H4 (cell line): ENCODE data around the gene XRN1. TPM values are rescaled to one million over a fixed set of nuclear protein-coding genes. Genes with fewer than 3 reads are reported as not detected.
"Not testable (repeated sequence)": the region's sequence is repeated elsewhere in the genome, so short reads cannot be mapped to it uniquely, and the experiment has no call there.

Source experiments
- DNase-seq: peaks from one replicate; pipeline ENCODE4 v3.0.0-alpha.2; 2015; ENCODE audit warnings: low spot score
- total RNA-seq: library from RNA; depleted of rRNA; stranded (reverse); fragments of >200 nt; shearing (Covaris generic); gene quantifications from 2 replicates; pipeline ENCODE4 v1.2.3, GENCODE V29; 2014

XRN1 gene
- total RNA-seq, 1 experiment from 2014 or later, result 10.6 TPM

- no peak for DNase-seq
These were observed 13.3 kb downstream of the XRN1 start for GRCh38 chr3:142434503-142434902.

- no peak for DNase-seq
These were observed 14.7 kb downstream of the XRN1 start for GRCh38 chr3:142433110-142433509.

GRCh38 chr3:142429582-142429981 is 18.3 kb downstream of the XRN1 start:
- no peak for DNase-seq

- no peak for DNase-seq
These were observed 23.1 kb downstream of the XRN1 start for GRCh38 chr3:142424754-142425153.

- no peak for DNase-seq
These were observed 28.8 kb downstream of the XRN1 start for GRCh38 chr3:142418926-142419592.

GRCh38 chr3:142417302-142417701 is 30.5 kb downstream of the XRN1 start:
- no peak for DNase-seq

- DNase-seq, result not testable (repeated sequence)
These were observed 47.3 kb downstream of the XRN1 start for GRCh38 chr3:142400537-142400936.

GRCh38 chr3:142394921-142395622 is 52.8 kb downstream of the XRN1 start:
- no peak for DNase-seq

GRCh38 chr3:142385078-142385477 is 62.8 kb downstream of the XRN1 start:
- DNase-seq, result no peak

GRCh38 chr3:142374687-142375086 is 73.2 kb downstream of the XRN1 start:
- DNase-seq, result no peak

GRCh38 chr3:142369576-142369975 is 78.3 kb downstream of the XRN1 start:
- DNase-seq, result not testable (repeated sequence)

- no peak for DNase-seq
These were observed 81.4 kb downstream of the XRN1 start for GRCh38 chr3:142366434-142366833.

GRCh38 chr3:142363936-142364467 is 83.8 kb downstream of the XRN1 start:
- no peak for DNase-seq

- not testable (repeated sequence) for DNase-seq
These were observed 84.4 kb downstream of the XRN1 start for GRCh38 chr3:142363433-142363832.

GRCh38 chr3:142359367-142359766 is 88.5 kb downstream of the XRN1 start:
- DNase-seq, result no peak

GRCh38 chr3:142356818-142357217 is 91.0 kb downstream of the XRN1 start:
- no peak for DNase-seq

- DNase-seq, result no peak
These were observed 92.1 kb downstream of the XRN1 start for GRCh38 chr3:142355692-142356091.

GRCh38 chr3:142354076-142354475 is 93.8 kb downstream of the XRN1 start:
- DNase-seq, result no peak

- no peak for DNase-seq
These were observed 94.3 kb downstream of the XRN1 start for GRCh38 chr3:142353571-142353970.

GRCh38 chr3:142352698-142353097 is 95.1 kb downstream of the XRN1 start:
- not testable (repeated sequence) for DNase-seq

GRCh38 chr3:142348460-142348859 is 99.4 kb downstream of the XRN1 start:
- no peak for DNase-seq

GRCh38 chr3:142337994-142338393 is 109.8 kb downstream of the XRN1 start:
- DNase-seq, result no peak

- no peak for DNase-seq
These were observed 115.4 kb downstream of the XRN1 start for GRCh38 chr3:142332390-142332789.
